DND-41 (cell line): ENCODE data around the gene TBC1D10A.

ENCODE experiments used
- CTCF ChIP-seq: IDR thresholded peaks from 2 replicates; pipeline ENCODE4 v1.5.1; 2012; ENCODE audit warnings: borderline replicate concordance, low read length, moderate library complexity, mild to moderate bottlenecking; ENCODE audit not compliant: poor library complexity, severe bottlenecking; ENCODE audit errors: extremely low read depth
- EZH2 ChIP-seq: IDR thresholded peaks from 3 replicates; pipeline ENCODE4 v1.6.1; 2012; ENCODE audit warnings: borderline replicate concordance, low read depth, mild to moderate bottlenecking, moderate library complexity, low read length, inconsistent platforms; ENCODE audit not compliant: severe bottlenecking

- TF ChIP-seq CTCF = no peak
- no peak for TF ChIP-seq EZH2
Observed at GRCh38 chr22:30244066-30244465, 82.7 kb downstream of the TBC1D10A start.
